DMS 273 (cell line): ENCODE measurements around the gene APOBEC4.
A peak's percentile ranks its signal among the peaks of the same experiment; 100 is the strongest.
"Not testable (repeated sequence)": the region's sequence is repeated elsewhere in the genome, so short reads cannot be mapped to it uniquely, and the experiment has no call there.

ENCODE experiments used
- DNase-seq: peaks from one replicate; lab custom pipeline; 2025; ENCODE audit not compliant: unreplicated experiment; lab: John Stamatoyannopoulos, UW

Gene APOBEC4, protein sequence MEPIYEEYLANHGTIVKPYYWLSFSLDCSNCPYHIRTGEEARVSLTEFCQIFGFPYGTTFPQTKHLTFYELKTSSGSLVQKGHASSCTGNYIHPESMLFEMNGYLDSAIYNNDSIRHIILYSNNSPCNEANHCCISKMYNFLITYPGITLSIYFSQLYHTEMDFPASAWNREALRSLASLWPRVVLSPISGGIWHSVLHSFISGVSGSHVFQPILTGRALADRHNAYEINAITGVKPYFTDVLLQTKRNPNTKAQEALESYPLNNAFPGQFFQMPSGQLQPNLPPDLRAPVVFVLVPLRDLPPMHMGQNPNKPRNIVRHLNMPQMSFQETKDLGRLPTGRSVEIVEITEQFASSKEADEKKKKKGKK

DNA sequence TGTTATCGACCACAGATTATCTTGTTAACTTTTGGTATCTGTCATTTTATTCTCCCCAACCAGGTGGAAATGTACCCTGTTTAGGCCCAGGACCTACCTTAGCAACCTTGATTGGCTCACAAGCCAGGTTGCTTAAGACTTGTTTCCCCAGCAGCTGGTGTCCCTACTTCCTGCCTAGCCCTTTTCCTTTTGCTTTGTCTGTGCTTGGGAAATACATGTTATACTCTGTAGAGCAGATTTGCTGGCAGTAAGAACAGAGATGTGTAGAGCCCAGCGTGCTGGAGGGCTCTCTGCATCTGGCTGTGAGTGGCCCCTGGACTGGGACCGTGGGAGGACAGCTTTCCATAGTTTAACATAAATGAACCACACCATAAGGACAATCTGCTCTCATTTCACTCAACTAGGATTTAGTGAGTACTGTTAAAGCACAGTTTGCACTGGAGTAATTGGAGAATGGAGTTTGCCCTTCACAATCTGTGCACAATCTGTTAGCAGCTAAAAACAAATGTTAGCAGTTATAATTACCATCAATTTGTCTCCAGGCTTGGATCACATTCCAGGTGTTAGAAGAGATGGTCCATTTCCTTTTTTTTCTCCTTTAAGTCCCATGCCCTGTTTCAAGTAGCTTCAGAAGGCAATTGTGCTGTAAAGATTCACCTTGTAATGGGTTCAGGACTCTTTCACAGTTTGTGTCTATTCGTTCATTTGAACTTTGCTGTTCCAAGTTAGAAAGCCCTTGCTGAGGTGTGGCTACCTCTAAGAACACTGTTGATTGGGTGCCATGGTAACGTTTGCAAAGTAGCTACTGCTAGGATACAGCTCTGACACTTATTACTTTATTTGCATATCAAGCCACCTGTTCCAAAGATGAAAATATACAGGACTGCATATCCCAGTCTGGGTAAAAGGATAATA is at the start of gene APOBEC4:
TSS of gene APOBEC4 (minus strand) at position 770 of the 915 bp plus-strand sequence. CDS start 4,535 bp downstream, outside the sequence.
- DNase-seq: peak; percentile 98

DNA sequence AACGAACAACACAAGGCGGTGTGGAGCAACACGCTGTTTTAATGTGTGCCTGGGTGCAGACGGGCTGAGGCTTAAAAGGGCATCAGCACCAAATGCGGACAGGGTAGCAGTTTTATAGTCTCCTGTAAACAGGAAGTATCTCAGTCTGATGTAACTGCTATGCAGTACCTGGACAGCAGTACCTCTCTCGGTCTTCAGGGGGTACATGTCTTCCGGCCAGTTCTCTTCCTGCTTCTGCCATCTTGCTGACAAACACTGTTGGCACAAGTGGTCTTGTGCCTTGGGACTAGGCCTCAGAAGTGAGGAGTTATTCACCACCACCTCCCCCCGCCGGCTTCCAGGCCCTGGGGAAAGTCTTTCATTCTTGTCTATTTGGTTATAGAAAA is 49.7 kb upstream of the APOBEC4 start:
- DNase-seq: no peak

DNA sequence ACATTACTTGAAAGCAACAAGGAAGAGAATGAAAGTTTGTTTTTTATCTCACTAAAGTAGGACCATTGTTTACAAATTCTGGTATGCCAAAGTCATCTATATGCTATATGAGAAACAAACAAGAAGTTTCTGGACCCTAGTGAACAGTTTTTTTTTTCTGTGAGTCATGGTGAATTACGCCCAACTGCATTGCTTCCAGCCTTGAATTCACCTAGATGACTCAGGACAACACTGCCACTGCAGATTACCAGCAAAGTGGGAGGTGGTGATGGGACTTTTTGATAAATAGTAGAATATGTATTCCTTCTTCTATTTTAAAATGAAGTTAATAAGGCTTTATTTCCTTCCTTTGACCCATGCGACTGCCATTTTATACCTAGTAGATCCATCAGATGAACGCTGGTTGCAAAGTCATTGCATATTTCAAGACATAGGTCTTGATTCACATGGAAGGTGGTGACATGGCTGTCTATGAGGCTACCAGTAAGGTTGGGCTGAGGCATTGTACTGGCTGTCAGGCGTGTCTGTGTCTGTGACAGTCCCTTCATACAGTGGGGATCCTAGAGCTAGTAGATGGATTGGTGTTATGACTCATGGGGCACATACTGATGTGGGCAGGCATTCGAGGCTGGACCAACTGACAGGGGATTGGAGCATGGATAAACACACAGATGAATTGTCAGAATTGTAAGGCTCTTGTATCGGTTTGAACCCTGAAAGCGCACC is 49.1 kb upstream of the APOBEC4 start:
- no peak for DNase-seq

DNA sequence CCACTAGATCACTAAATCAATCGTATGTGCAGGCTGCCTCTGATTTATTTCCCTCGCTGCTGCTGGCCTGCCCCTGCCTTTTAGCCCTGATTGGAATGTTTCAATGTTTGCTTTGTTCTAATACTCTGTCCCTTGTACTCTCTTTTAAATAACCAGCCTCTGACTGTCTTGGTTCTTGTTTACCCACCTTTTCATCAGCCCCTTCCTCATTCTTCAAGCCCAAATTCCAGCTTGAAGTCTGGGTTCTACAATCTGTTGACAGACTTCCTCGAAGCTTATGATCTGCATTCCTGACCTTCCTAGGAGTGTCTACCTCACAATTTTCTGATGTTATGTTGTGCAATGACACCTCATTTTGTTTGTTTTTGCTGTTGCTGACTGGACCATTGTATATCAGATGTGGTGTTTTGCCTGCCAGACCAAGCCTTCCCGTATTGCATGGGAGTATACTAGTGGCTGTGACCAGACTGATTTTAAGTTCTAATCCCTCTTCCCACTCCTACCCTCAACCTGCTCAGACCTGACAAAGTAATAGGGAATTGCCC is 46.6 kb upstream of the APOBEC4 start:
- DNase-seq: no peak

DNA sequence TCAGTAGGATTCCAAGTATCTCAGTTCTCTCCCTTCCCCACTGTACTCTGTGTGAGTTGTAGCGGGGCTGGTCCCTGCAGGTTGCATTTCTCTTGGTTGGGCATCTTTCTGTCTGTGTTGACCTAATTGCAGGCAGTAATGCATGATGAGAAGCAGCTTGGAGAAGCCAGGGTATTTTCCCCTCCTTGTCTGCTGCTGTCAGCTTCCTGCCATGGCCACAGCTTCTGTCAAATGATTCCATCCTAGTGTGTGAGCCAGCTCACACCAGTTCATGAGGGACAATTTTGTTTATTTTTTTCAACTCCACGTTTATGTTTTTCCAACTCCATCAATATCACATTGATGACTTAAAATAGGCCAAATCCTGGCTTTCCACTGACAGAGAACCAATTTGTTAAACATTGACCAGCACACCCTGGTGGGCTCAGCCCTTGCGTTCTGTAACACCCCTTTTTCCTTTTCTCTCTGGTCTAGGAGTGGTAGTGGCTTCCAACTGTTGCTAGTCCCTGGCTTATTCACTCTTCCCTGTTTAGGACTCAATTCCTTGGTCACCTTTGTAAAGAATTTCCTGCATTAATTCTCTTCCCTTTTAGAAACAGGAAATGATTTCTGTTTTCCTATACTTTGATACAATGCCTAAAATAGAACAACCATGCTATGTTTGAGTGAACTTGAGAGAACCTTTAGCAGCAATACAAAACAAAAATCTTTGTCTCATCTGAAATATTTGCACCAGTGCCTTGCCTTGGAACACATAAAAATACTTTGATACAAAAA is 44.9 kb upstream of the APOBEC4 start:
- no peak for DNase-seq

DNA sequence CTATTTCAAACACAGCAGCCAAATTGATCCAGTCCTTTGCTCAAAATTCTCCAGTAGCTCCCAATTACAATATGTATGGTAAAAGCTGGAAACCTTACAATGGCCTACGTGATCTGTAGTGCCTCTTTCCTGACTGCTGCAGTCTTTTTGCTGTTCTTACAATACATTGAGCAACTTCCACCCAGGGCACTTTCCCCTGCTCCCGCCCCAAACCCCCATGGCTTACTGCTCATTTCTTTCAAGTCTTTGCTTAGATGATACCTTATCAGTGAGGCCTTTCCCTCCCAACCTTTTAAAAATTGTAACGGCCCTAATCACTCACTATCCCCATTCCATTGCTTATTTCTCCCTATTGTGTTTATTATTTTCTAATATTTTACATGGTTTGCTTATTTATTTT is 43.9 kb upstream of the APOBEC4 start:
- DNase-seq: no peak

DNA sequence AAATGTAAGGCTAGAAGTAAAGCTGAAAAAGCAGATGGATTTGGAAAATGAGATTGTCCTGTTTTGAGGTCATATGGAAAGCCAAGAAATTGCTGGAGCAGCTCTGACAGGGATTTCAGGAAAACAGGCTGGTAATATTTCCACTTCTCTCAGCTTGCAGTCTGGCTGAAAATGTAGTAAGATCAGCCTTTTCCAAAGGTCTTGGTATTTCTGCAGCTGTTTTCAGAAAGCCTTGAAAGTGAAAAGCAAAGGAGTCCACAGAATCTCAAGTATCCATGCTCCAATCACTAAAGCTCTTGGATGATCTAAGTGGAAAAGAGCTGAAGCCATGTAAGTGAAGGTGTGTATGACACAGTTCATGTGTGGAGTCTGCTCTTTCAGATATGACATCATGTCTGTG is 41.6 kb upstream of the APOBEC4 start:
- no peak for DNase-seq

DNA sequence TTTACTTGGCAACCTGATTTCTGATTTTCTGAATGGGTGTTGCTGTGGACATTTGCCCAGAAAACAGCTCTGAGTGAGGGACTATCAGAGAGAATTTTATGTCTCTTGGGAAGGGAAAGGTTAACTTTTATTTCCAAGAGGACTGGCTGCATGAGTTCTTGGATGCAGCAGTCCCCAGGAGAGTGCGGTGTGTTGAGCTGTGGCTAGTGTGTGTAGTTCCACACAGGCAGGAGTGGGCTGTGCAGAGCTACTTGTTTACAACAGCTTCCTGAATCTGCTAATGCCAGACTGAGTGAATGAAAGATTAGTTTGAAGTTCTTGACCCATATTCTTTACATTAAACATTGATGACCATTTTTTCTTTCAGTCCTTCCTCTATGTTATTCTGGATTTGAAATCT is 41.0 kb upstream of the APOBEC4 start:
- no peak for DNase-seq

DNA sequence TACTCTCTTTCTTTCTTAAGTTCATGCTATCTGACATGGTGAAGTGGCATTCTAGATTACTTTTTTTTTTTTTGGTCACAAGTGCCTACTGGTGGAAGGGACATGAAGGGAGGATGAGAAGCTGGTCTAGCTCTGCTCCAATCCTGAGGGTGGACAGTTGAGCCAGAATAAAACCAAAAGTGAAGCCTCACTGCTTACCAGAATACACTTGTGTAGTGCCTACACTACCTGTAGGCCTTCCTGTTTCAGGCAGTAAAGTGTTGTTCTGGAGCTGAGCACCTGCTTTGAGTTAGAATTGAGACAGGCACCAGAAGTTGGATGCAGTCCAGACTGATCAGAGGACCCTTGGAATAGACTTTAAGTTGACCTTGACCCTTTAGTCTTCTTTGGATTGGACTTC is 40.4 kb upstream of the APOBEC4 start:
- DNase-seq: no peak

DNA sequence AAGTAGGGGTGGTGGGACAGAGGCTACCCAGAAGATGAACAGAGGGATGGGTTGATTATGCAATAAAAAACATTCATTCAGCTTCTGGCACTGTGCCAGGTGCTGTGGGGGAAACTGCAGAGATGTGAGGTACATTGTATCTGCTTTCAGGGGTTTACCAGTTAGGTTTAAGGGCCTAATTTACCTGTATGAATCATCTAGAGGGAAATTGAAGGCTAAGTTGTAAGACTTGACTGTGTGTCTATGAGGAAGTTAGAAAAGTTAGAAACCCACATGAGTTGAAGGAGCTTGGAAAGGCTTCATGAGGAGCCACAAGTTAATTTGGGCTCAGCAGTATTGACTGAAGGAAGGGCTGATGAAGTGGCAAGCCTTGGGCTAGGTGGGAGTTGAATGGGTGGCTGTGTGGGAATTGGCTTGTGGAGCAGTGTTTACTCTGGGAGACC is 36.7 kb upstream of the APOBEC4 start:
- DNase-seq: peak; percentile 15

DNA sequence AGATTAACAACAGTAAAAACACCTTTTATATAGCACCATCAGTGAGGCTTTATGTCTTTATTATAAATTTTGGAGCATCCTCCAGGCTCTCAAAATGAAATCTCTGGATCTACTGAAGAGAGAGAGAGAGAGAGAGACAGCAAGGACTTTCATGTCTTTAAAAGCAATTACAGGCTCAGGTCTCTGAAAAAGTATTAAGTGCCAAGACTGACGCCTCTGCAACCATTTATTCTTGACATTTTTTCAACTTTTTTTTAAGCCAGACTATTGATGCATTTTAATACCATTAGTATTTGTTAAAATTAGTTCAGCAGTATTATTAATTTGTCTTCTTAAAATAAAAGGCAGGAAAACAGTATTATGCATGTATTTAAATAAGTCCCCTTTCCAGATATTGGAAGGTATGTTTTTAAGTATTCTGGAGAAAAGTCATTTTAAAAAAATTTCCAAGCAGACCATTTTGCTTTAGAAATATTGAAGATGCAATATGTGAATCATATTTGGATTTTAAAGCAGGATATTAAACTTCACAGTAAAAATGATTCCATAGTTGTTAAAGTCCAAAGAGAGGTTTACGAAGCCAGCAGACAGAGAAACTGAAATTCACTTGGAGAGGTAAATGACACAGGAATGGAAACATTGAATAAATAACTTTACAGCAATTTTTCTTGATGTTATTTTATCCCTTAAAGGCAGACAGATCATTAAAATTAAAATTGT is 35.4 kb upstream of the APOBEC4 start:
- no peak for DNase-seq

DNA sequence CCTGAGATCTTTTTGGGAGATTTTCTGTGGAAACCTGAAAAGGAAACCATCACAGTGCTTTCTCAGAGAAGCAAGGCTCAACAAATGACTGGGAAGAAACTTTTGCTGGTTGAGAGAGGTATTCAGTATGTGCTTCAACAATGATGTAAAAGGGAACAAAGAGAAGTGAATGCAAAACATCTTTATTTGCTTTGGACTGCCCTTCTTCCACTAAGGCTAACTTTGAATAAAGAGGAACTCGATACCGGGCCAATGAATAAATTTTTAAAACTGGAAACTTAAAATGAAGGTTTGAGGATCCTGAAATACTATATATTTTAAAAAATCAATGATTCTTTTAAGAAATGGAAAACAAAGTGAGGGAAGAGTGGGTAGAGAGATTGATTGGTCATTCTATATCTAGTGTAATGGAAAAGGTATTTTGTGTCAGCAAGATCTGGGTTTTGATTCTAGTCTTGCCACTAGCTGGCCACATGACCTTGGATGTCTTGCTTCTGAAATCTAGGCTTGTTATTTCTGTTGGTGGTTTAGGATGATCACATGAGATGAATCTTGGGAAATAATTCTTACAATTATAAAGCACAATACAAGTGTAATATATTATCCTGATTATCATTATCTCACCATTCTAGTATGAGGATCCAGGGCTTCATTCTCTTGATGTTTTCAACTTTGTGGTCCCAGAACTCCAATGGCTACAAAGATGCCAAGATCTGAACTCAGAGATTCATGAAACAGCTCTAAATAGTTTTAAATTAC is 34.6 kb upstream of the APOBEC4 start:
- no peak for DNase-seq

DNA sequence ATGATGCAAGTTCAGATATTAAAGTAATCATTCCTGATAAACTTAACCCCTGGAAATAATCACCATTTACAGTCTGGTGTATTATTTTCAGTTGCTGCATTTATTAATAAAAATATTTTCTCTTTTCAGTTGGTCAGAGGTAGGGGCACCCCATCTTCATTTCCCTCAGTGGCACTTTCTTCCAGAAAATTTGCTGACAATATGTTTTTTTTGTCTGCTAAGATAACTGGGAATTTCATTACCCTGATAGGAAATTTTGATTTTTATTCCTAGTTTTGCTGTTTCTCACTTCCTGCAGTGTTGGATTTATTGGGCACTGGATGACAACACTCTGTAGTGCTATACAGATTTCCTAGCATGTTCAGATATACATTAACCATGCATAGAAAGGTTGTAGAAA is 33.1 kb upstream of the APOBEC4 start:
- DNase-seq: no peak

DNA sequence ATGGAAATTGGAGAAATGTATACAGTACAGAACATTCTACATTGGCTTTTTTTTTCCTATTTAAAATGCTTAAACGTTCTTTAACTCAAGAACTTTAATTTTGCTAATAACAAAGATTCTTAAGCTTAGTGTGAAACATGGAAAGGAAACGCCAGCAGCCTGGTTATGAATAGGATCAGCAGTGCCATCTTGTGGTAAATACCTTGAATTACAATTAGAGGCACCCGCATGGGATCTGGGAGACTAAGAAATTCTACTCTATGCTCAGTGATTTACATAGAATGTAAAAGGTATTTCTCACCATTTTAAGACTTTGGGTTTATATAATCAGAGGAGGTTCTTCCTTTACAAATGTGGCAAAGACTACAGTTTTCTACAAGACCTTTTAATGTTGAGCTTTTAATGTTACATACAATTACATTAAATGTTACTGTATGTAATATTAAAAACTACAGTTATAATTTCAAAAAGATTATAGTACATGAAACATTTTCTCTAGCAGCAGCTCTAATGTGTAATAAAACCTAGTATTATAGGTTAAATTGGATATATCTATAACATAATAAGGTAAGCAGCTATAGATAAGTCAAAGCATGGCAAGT is 32.1 kb upstream of the APOBEC4 start:
- peak; percentile 74 for DNase-seq

DNA sequence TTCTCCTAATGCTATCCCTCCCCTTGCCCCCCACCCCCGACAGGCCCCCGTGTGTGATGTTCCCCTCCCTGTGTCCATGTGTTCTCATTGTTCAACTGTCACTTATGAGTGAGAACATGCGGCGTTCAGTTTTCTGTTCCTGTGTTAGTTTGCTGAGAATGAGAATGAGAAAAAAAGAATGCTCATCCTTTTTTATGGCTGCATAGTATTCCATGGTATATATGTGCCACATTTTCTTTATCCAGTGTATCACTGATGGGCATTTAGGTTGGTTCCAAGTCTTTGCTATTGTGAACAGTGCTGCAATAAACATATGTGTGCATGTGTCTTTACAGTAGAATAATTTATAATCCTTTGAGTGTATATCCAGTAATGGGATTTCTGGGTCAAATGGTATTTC is 26.2 kb upstream of the APOBEC4 start:
- DNase-seq: not testable (repeated sequence)

DNA sequence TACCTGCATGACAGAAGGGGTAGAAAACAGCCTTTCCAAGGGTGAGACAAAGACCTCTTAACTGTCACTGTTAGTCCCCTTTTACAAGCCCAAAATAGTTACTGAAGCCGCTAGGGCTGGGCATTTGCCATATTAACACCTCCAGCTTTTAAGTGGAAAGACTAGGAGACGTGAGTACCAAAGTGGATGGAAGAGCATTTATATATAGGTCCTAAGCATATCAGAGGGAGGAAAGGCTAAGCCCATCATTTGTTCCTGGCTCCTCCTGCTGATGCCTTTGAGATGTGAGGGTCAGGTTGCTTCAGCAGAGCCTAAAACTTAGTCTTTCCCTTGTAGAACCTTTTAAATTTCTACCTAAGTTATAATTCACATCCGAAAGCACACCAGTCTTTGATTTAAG is 25.7 kb upstream of the APOBEC4 start:
- DNase-seq: no peak

DNA sequence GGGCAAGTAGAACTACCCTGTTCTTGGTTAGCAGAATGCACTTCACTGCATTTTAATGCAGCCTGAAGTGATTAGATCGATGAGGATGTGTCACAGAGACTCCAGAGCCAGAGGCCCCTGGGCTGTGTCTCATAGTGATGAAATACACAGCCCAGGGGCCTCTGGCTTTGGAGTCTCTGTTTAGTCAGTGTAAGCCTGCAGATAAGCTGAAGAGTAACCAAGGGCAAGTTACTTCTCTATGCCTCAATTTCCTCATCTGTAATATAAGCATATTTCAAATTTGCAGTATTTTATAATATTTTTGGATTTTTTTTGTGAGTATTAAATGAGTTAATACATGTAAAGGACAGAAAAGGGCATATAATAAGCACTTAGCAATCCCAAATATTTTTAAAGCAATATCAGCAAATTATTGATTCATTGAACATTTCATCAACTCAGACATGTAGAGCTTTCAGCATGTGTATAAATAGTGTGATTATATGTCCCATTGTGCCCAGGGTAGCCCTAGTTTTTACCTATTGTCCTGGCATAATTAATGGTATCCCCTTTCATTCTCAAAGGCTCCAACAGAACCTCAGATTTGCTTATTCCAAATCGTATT is 23.6 kb upstream of the APOBEC4 start:
- no peak for DNase-seq

DNA sequence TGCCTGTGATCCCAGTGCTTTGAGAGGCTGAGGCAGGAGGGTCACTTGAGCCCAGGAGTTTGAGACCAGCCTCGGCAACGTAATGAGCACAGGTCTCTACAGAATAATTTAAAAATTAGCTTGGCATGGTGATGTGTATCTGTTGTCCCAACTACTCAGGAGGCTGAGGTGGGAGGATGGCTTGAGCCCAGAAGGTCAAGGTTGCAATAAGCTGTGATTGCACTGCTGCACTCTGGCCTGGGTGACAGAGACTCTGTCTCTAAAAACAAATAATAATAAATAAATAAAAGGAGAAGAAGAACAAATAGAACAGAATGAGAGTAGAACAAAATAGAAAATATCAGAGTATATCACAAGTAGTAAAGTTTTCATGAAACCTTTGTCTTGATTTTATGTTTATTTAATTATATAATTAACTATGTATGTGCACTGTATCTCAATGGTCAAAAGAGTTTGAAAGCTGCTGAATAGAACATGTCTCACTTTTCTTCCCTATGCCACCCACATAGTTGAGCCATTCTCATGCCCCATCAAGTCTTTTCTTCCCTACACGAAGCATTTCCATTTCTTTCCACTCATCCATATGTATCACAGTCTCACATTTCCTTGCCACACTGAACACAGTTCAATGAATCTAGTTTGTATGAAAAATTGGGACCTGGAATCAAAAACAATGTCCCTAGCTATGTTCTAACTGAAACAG is 22.9 kb upstream of the APOBEC4 start:
- DNase-seq: no peak
